ENCODE data around the gene TNS1.

Gene TNS1

GRCh38 chr2:217912098-217913024 lies 90.4 kb downstream of the TNS1 start:
- DNase-seq, result no peak
- intact Hi-C loops (cut with DNase I), result no loop called here

GRCh38 chr2:217911283-217912097 lies 91.3 kb downstream of the TNS1 start:
- no peak for DNase-seq
- intact Hi-C loops (cut with DNase I), result no loop called here

- intact Hi-C loops (cut with DNase I), result no loop called here
- DNase-seq, result no peak
Observed at GRCh38 chr2:217910875-217911212, 92.0 kb downstream of the TNS1 start.

GRCh38 chr2:217909156-217909820 lies 93.5 kb downstream of the TNS1 start:
- intact Hi-C loops (cut with DNase I), result no loop called here
- DNase-seq, result no peak

- DNase-seq, result no peak
- intact Hi-C loops (cut with DNase I), result no loop called here
Observed at GRCh38 chr2:217908544-217908943, 94.3 kb downstream of the TNS1 start.

- intact Hi-C loops (cut with DNase I), result no loop called here
- no peak for DNase-seq
Observed at GRCh38 chr2:217907266-217907665, 95.5 kb downstream of the TNS1 start.

GRCh38 chr2:217906798-217907197 lies 96.0 kb downstream of the TNS1 start:
- no peak for DNase-seq
- intact Hi-C loops (cut with DNase I), result no loop called here

- intact Hi-C loops (cut with DNase I), result no loop called here
- DNase-seq, result peak in 14 of 42 donors; percentile 25 to 74 (median 52)
Observed at GRCh38 chr2:217905896-217906295, 96.9 kb downstream of the TNS1 start.

- peak; percentile 55 to 90 (median 75) for DNase-seq
- intact Hi-C loops (cut with DNase I), result no loop called here
Observed at GRCh38 chr2:217905395-217905794, 97.4 kb downstream of the TNS1 start.

GRCh38 chr2:217904614-217904965 lies 98.2 kb downstream of the TNS1 start:
- DNase-seq, result no peak
- intact Hi-C loops (cut with DNase I), result no loop called here

- intact Hi-C loops (cut with DNase I), result no loop called here
- DNase-seq, result peak in 40 of 42 donors; percentile 34 to 80 (median 61)
Observed at GRCh38 chr2:217903859-217904613, 98.8 kb downstream of the TNS1 start.

- intact Hi-C loops (cut with DNase I), result no loop called here
- no peak for DNase-seq
Observed at GRCh38 chr2:217903142-217903858, 99.5 kb downstream of the TNS1 start.

GRCh38 chr2:217902379-217903141 lies 100.2 kb downstream of the TNS1 start:
- intact Hi-C loops (cut with DNase I), result no loop called here

GRCh38 chr2:217901835-217902378 lies 100.9 kb downstream of the TNS1 start:
- intact Hi-C loops (cut with DNase I), result no loop called here

More at GRCh38 chr2:217902379-217903141, 100.2 kb downstream of the TNS1 start:
- DNase-seq, result peak in 17 of 42 donors; percentile 15 to 64 (median 42)

GRCh38 chr2:217901400-217901799 lies 101.4 kb downstream of the TNS1 start:
- intact Hi-C loops (cut with DNase I), result no loop called here
- DNase-seq, result no peak

More at GRCh38 chr2:217901835-217902378, 100.9 kb downstream of the TNS1 start:
- DNase-seq, result no peak

GRCh38 chr2:217900780-217901360 lies 101.9 kb downstream of the TNS1 start:
- no peak for DNase-seq
- intact Hi-C loops (cut with DNase I), result no loop called here

Data from head of caudate nucleus (tissue), 42 donors.